Activated CD4-positive, alpha-beta T cell treated with anti-CD3 and anti-CD28 coated beads, Interleukin-2, Interleukin-4, amounts not matched to agents 100 ng/mL and 50 ng/mL, durations not matched to agents 16 hours and 8 hours (primary cell): ENCODE results near the gene NCKAP5.

Experiments used
- DNase-seq: peaks from one replicate; pipeline ENCODE4 v3.0.0-alpha.2; 2020; ENCODE audit warnings: low spot score

Gene NCKAP5

GRCh38 chr2:133574186-133574585 lies 5.9 kb upstream of the NCKAP5 start:
- DNase-seq: no peak

DNA sequence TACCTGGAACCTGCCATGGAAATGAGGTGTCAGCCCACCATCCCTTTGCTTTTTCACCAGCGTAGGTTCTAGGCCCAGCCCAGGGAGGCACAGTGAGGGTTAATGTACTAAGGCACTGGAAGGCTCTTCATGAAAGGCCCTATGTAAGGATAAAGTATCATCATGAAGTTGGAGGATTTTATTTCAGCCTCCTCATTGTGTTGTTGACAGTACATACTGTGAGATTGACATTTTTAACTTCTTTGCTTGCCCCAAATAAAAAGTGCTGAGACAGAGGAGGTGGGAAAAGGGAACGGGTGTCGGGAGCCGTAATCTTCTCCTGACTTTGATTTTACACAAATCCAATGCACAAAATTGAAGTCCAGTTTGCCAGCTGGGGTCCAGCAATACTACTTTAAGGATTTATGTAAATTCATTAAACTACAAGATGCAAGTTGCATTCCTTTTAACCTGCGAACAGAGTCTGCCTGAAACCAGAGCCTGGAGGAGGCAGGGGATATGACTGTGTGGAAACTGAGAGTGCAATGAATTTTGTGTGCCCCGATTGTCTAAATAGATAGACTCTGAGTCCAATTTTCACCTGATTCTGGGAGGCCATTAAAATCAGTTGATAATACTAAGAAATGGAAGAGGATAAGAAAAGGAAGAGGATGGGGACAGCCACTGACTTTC lies 5.4 kb upstream of the NCKAP5 start:
- no peak for DNase-seq

GRCh38 chr2:133571249-133571648 lies 3.0 kb upstream of the NCKAP5 start:
- DNase-seq: no peak

- DNase-seq: no peak
These were observed 2.3 kb upstream of the NCKAP5 start for GRCh38 chr2:133570542-133570941.

GRCh38 chr2:133569286-133569830 lies 1.1 kb upstream of the NCKAP5 start:
- DNase-seq: no peak

GRCh38 chr2:133568598-133568997 lies 335 bp upstream of the NCKAP5 start:
- DNase-seq: no peak

GRCh38 chr2:133562558-133562957 lies 5.7 kb downstream of the NCKAP5 start:
- no peak for DNase-seq

GRCh38 chr2:133561045-133561852 lies 7.0 kb downstream of the NCKAP5 start:
- peak; percentile 4 for DNase-seq

GRCh38 chr2:133557614-133558013 lies 10.6 kb downstream of the NCKAP5 start:
- no peak for DNase-seq

- no peak for DNase-seq
These were observed 14.3 kb downstream of the NCKAP5 start for GRCh38 chr2:133553838-133554408.

- DNase-seq: no peak
These were observed 15.0 kb downstream of the NCKAP5 start for GRCh38 chr2:133553251-133553650.

DNA sequence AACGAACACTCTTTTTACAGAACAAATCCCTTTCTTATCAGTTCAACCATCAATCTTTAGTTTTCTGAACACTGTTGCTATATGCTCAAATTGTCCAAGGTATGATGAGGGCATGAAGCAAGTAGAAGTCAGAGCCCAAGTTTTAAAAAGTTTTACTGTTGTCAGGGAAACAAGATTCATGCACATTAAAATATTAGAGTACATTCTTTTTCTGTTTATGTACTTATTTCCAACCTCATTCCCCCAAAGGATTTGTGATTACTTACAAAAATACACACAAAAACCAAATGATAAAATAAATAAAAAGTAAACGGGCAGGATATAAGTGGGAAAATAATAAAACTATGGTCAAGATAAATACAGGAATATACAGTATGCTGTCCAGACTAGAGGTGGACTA lies 15.4 kb downstream of the NCKAP5 start:
- DNase-seq: no peak

- DNase-seq: no peak
These were observed 26.5 kb downstream of the NCKAP5 start for GRCh38 chr2:133541797-133542196.

DNA sequence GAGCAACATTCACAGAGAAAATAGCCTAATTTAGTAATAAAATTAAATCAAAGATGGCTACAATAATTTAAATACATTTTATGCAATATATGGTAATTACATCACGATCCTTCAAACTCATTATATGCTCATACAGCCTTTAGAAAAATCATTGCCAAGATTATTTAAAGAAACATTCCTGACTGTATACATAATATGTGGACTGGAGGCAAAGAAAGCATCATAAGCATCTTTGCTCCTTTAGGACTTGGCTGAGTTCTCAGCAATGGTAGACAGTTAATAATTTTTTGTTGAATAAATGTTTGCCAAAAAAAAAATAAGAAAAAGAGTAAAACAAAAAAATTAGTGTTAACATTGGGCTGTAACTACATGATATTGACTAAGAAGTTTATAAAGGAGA lies 26.9 kb downstream of the NCKAP5 start:
- no peak for DNase-seq

- no peak for DNase-seq
These were observed 35.3 kb downstream of the NCKAP5 start for GRCh38 chr2:133532919-133533318.

GRCh38 chr2:133531382-133531781 lies 36.9 kb downstream of the NCKAP5 start:
- no peak for DNase-seq

DNA sequence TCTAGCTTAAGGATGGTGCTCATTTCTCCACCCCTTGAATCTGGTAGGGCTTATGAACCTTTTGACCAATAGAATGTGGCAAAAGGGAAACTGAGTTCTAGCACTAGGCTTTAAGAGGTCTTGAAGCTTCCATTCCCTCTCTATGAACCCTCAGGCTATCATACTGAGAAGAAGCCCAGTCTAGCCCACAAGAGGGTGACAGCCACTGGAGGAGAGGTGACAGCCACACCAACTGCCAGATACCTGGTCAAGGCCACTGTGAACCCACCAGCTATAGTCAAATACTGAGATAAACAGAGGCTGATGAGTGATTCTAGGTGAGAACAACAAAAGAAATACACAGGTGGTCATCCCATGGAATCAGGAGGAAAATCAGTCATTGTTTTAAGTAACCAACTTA lies 37.6 kb downstream of the NCKAP5 start:
- no peak for DNase-seq

- no peak for DNase-seq
These were observed 41.5 kb downstream of the NCKAP5 start for GRCh38 chr2:133526530-133527300.

- DNase-seq: no peak
These were observed 42.4 kb downstream of the NCKAP5 start for GRCh38 chr2:133525613-133526529.

DNA sequence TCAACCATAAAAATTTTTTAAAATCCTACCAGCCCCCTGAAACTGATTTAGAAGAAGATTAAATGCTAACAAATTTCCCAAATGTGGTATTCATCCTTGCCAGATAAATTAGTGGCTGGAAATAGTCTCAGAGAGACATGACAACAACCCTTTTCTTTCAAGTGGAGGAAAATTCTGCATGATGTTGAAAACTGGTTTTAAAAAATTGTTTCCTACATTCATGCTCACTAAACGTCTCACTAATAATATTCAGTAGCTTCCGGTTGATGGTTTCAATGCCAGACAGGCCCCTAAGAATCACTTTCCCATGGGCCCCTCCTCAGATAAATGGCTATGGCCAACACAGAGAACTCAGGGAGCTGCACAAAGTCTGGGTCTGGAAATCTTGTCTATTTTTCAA lies 43.2 kb downstream of the NCKAP5 start:
- DNase-seq: no peak

GRCh38 chr2:133523406-133523805 lies 44.9 kb downstream of the NCKAP5 start:
- DNase-seq: no peak
